Dedifferentiated amniotic fluid mesenchymal stem cell (primary cell): ENCODE measurements around the gene EDA.

ENCODE experiments used
- DNase-seq: peaks from one replicate; pipeline ENCODE4 v3.0.0-alpha.2; 2016; ENCODE audit errors: extremely low spot score

The EDA gene

GRCh38 chrX:70026112-70026850, 410.4 kb downstream of the EDA start:
- no peak for DNase-seq

GRCh38 chrX:70026851-70027200, 410.9 kb downstream of the EDA start:
- no peak for DNase-seq

- DNase-seq: no peak
Measured at GRCh38 chrX:70029863-70030262, 413.9 kb downstream of the EDA start.

- peak; percentile 52 for DNase-seq
Measured at GRCh38 chrX:70030301-70030767, 414.4 kb downstream of the EDA start.

- no peak for DNase-seq
Measured at GRCh38 chrX:70032792-70033191, 416.9 kb downstream of the EDA start.

- no peak for DNase-seq
Measured at GRCh38 chrX:70033348-70034051, 417.6 kb downstream of the EDA start.

- no peak for DNase-seq
Measured at GRCh38 chrX:70034646-70035045, 418.7 kb downstream of the EDA start.

GRCh38 chrX:70038515-70038914, 422.6 kb downstream of the EDA start:
- no peak for DNase-seq

- no peak for DNase-seq
Measured at GRCh38 chrX:70038951-70039350, 423.0 kb downstream of the EDA start.

GRCh38 chrX:70039758-70040157, 423.8 kb downstream of the EDA start:
- DNase-seq: no peak

GRCh38 chrX:70041993-70042392, 426.1 kb downstream of the EDA start:
- no peak for DNase-seq

GRCh38 chrX:70042399-70043371, 426.8 kb downstream of the EDA start:
- DNase-seq: no peak

- DNase-seq: no peak
Measured at GRCh38 chrX:70043685-70044084, 427.8 kb downstream of the EDA start.

GRCh38 chrX:70044541-70045245, 428.8 kb downstream of the EDA start:
- no peak for DNase-seq

- no peak for DNase-seq
Measured at GRCh38 chrX:70046978-70047377, 431.1 kb downstream of the EDA start.

GRCh38 chrX:70049406-70049805, 433.5 kb downstream of the EDA start:
- no peak for DNase-seq

- no peak for DNase-seq
Measured at GRCh38 chrX:70049925-70050324, 434.0 kb downstream of the EDA start, which contains the start of gene AWAT2. AWAT2 (minus strand) TSS chrX:70049938; CDS start chrX:70049932, 6 bp downstream.

- no peak for DNase-seq
Measured at GRCh38 chrX:70052895-70053615, 437.1 kb downstream of the EDA start.

GRCh38 chrX:70054391-70054790, 438.5 kb downstream of the EDA start:
- DNase-seq: no peak

- DNase-seq: no peak
Measured at GRCh38 chrX:70062076-70062475, 446.2 kb downstream of the EDA start, which contains the start of gene OTUD6A. OTUD6A (plus strand) TSS chrX:70062457; CDS start chrX:70062525, 68 bp downstream.
